CD4-positive, alpha-beta T cell treated with Interleukin-12 subunit alpha and Interleukin-12 subunit beta, for 1 hour (primary cell): ENCODE data around the gene ZNF511.

Experiments used
- DNase-seq: peaks from one replicate; pipeline ENCODE4 v3.0.0-alpha.2; 2020

The ZNF511 gene

GRCh38 chr10:133336577-133337369 is 28.1 kb downstream of the ZNF511 start, which contains the start of gene CALY:
TSS of gene CALY (minus strand) at chr10:133336896. CDS start at chr10:133328989, 7,907 bp downstream.
- peak; percentile 93 for DNase-seq

- no peak for DNase-seq
Measured at GRCh38 chr10:133337370-133337725, 28.6 kb downstream of the ZNF511 start.

GRCh38 chr10:133338080-133339071 is 29.7 kb downstream of the ZNF511 start:
- no peak for DNase-seq

GRCh38 chr10:133339708-133340380 is 31.1 kb downstream of the ZNF511 start:
- DNase-seq, result no peak

GRCh38 chr10:133341983-133342382 is 33.3 kb downstream of the ZNF511 start:
- no peak for DNase-seq

- DNase-seq, result no peak
Measured at GRCh38 chr10:133342942-133343341, 34.2 kb downstream of the ZNF511 start.

- DNase-seq, result no peak
Measured at GRCh38 chr10:133343558-133343957, 34.8 kb downstream of the ZNF511 start.

- no peak for DNase-seq
Measured at GRCh38 chr10:133344236-133344635, 35.5 kb downstream of the ZNF511 start.

GRCh38 chr10:133346413-133346812 is 37.7 kb downstream of the ZNF511 start:
- DNase-seq, result no peak

- no peak for DNase-seq
Measured at GRCh38 chr10:133347710-133348517, 39.2 kb downstream of the ZNF511 start.

GRCh38 chr10:133349160-133349568 is 40.5 kb downstream of the ZNF511 start:
- DNase-seq, result no peak

GRCh38 chr10:133349577-133350011 is 40.9 kb downstream of the ZNF511 start:
- no peak for DNase-seq

GRCh38 chr10:133350283-133350949 is 41.7 kb downstream of the ZNF511 start:
- DNase-seq, result no peak

- DNase-seq, result no peak
Measured at GRCh38 chr10:133350950-133351329, 42.2 kb downstream of the ZNF511 start.

GRCh38 chr10:133351408-133352318 is 42.9 kb downstream of the ZNF511 start:
- no peak for DNase-seq

- DNase-seq, result no peak
Measured at GRCh38 chr10:133353202-133353959, 44.7 kb downstream of the ZNF511 start.

GRCh38 chr10:133353988-133354605 is 45.4 kb downstream of the ZNF511 start:
- no peak for DNase-seq

GRCh38 chr10:133354672-133355240 is 46.0 kb downstream of the ZNF511 start:
- DNase-seq, result no peak

GRCh38 chr10:133355266-133355665 is 46.6 kb downstream of the ZNF511 start:
- DNase-seq, result no peak
